Measurements from ENCODE around the gene ABHD3.

- TF ChIP-seq POLR2AphosphoS5 (IDR thresholded peaks at IDR 0.05; ENCODE audit: borderline replicate concordance, low read depth, low read length) (no peak), EZH2 (IDR thresholded peaks at IDR 0.05) (no peak), FOXP2 (optimal IDR thresholded peaks at IDR 0.05; ENCODE audit: control extremely low read depth, extremely low read length, insufficient read depth) (no peak)
These were observed 31.9 kb downstream of the ABHD3 start for GRCh38 chr18:21672521-21673267.
